Astrocyte (in vitro differentiated cells and primary cell): ENCODE data around the gene MRGPRG. TPM values are rescaled to one million over a fixed set of nuclear protein-coding genes. Genes with fewer than 3 reads are reported as not detected.

ENCODE experiments used
- DNase-seq: peaks from one replicate; pipeline ENCODE4 v3.0.0-alpha.2; 2010; ENCODE audit warnings: low read depth
- FAIRE-seq: peaks from 2 replicates; lab custom pipeline; 2011; peaks lifted over from hg19 to GRCh38; lab: Jason Lieb, UNC
- H2AFZ ChIP-seq: 2 replicates; pipeline ENCODE4 v1.6.0; 2012; ENCODE audit warnings: low read depth, low read length, inconsistent platforms
- H3K27ac ChIP-seq: 2 replicates; pipeline ENCODE4 v1.5.1; 2011; ENCODE audit warnings: low read depth, low read length, inconsistent platforms
- H3K27me3 ChIP-seq: 2 replicates; pipeline ENCODE4 v1.6.0; 2011; ENCODE audit warnings: low read length, inconsistent platforms; ENCODE audit not compliant: insufficient read depth
- H3K36me3 ChIP-seq: 2 replicates; pipeline ENCODE4 v1.5.1; 2011; ENCODE audit warnings: low read length, inconsistent platforms; ENCODE audit not compliant: insufficient read depth
- H3K4me1 ChIP-seq: 2 replicates; pipeline ENCODE4 v1.5.1; 2011; ENCODE audit warnings: low read length, inconsistent platforms; ENCODE audit not compliant: insufficient read depth
- H3K4me2 ChIP-seq: 2 replicates; pipeline ENCODE4 v1.6.0; 2012; ENCODE audit warnings: low read length, inconsistent platforms
- H3K4me3 ChIP-seq: 2 replicates; pipeline ENCODE4 v1.5.1; 2011; ENCODE audit warnings: low read depth, mild to moderate bottlenecking, low read length, inconsistent platforms; ENCODE audit not compliant: insufficient read depth
- H3K79me2 ChIP-seq: 2 replicates; pipeline ENCODE4 v1.6.0; 2012; ENCODE audit warnings: mild to moderate bottlenecking, low read length, inconsistent platforms; ENCODE audit not compliant: insufficient read depth
- H3K9ac ChIP-seq: 2 replicates; pipeline ENCODE4 v1.6.0; 2012; ENCODE audit warnings: mild to moderate bottlenecking, low read length, inconsistent platforms
- H3K9me3 ChIP-seq: 2 replicates; pipeline ENCODE4 v1.5.1; 2012; ENCODE audit warnings: low read depth, mild to moderate bottlenecking, low read length, inconsistent platforms; ENCODE audit not compliant: insufficient read depth
- H4K20me1 ChIP-seq: 2 replicates; pipeline ENCODE4 v1.6.0; 2012; ENCODE audit warnings: low read length, inconsistent platforms; ENCODE audit not compliant: insufficient read depth
- H3K27ac Mint-ChIP-seq: one replicate; pipeline ENCODE4 v1.8.0; 2021; ENCODE audit warnings: mild to moderate bottlenecking, mixed read lengths; ENCODE audit not compliant: unreplicated experiment
- H3K27me3 Mint-ChIP-seq: one replicate; pipeline ENCODE4 v1.8.0; 2021; ENCODE audit warnings: low read depth, mixed read lengths; ENCODE audit not compliant: unreplicated experiment
- H3K36me3 Mint-ChIP-seq: one replicate; pipeline ENCODE4 v1.8.0; 2021; ENCODE audit warnings: low read depth, mixed read lengths; ENCODE audit not compliant: unreplicated experiment
- H3K4me1 Mint-ChIP-seq: one replicate; pipeline ENCODE4 v1.8.0; 2021; ENCODE audit warnings: low read depth, mixed read lengths; ENCODE audit not compliant: unreplicated experiment
- H3K4me3 Mint-ChIP-seq: one replicate; pipeline ENCODE4 v1.8.0; 2021; ENCODE audit warnings: mild to moderate bottlenecking, moderate library complexity, mixed read lengths; ENCODE audit not compliant: unreplicated experiment
- H3K9me3 Mint-ChIP-seq: one replicate; pipeline ENCODE4 v1.8.0; 2021; ENCODE audit warnings: mild to moderate bottlenecking, mixed read lengths; ENCODE audit not compliant: unreplicated experiment
- EZH2 ChIP-seq: IDR thresholded peaks from 2 replicates; pipeline ENCODE4 v1.6.1; 2012; ENCODE audit warnings: mild to moderate bottlenecking, low read length, inconsistent platforms; ENCODE audit not compliant: insufficient read depth
- total RNA-seq: library from RNA; stranded (reverse); gene quantifications from 2 replicates; pipeline ENCODE4 v1.2.1, GENCODE V29; 2021
- TF ChIP-seq, protein P1 (sequence below): IDR thresholded peaks from 2 replicates; pipeline ENCODE4 v1.5.1; 2011; ENCODE audit warnings: low read depth, mild to moderate bottlenecking, inconsistent platforms, low read length, moderate library complexity; ENCODE audit not compliant: insufficient read depth

Gene MRGPRG
- total RNA-seq, 1 donor from 2014 or later: not detected

DNA sequence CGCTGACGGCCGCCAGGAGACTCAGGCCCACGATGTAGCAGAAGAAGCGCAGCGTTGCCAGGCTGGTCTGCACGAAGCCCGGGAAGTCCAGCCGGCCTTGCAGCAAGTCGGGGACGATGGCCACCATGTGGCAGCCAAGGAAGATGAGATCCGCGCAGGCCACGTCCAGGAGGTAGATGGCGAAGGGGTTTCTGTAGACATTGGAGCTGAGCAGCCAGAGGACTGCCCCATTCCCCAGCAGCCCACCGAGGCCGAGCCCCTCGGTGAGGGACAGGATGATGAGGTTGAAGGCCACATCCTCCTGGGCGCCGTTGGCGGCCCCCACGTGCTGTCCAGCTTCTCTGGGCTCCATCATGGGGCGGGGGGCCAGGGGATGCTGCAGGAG is 9.8 kb upstream of the MRGPRG start:
- Histone ChIP-seq H3K27me3 (no peaks in the 10 kb centered on the region), H3K4me3 (no peak overlapping the region), H2AFZ (no peak overlapping the region), H3K4me1 (no peaks in the 10 kb centered on the region), H3K9me3 (peaks cover 2% of the 10 kb centered on the region), H3K79me2 (no peaks in the 10 kb centered on the region), H3K36me3 (no peaks in the 10 kb centered on the region), H3K9ac (no peak overlapping the region), H3K4me2 (no peak overlapping the region), H4K20me1 (no peaks in the 10 kb centered on the region), H3K27ac (no peak overlapping the region)
- Mint-ChIP-seq H3K4me1 (peaks cover 11% of the 10 kb centered on the region), H3K27me3 (peaks cover 27% of the 10 kb centered on the region), H3K36me3 (no peaks in the 10 kb centered on the region), H3K4me3 (no peak overlapping the region), H3K9me3 (no peaks in the 10 kb centered on the region), H3K27ac (no peak overlapping the region)
- DNase-seq: no peak
- no peak for FAIRE-seq
- TF ChIP-seq, protein P1, sequence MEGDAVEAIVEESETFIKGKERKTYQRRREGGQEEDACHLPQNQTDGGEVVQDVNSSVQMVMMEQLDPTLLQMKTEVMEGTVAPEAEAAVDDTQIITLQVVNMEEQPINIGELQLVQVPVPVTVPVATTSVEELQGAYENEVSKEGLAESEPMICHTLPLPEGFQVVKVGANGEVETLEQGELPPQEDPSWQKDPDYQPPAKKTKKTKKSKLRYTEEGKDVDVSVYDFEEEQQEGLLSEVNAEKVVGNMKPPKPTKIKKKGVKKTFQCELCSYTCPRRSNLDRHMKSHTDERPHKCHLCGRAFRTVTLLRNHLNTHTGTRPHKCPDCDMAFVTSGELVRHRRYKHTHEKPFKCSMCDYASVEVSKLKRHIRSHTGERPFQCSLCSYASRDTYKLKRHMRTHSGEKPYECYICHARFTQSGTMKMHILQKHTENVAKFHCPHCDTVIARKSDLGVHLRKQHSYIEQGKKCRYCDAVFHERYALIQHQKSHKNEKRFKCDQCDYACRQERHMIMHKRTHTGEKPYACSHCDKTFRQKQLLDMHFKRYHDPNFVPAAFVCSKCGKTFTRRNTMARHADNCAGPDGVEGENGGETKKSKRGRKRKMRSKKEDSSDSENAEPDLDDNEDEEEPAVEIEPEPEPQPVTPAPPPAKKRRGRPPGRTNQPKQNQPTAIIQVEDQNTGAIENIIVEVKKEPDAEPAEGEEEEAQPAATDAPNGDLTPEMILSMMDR: no peak
- no peak for TF ChIP-seq EZH2

DNA sequence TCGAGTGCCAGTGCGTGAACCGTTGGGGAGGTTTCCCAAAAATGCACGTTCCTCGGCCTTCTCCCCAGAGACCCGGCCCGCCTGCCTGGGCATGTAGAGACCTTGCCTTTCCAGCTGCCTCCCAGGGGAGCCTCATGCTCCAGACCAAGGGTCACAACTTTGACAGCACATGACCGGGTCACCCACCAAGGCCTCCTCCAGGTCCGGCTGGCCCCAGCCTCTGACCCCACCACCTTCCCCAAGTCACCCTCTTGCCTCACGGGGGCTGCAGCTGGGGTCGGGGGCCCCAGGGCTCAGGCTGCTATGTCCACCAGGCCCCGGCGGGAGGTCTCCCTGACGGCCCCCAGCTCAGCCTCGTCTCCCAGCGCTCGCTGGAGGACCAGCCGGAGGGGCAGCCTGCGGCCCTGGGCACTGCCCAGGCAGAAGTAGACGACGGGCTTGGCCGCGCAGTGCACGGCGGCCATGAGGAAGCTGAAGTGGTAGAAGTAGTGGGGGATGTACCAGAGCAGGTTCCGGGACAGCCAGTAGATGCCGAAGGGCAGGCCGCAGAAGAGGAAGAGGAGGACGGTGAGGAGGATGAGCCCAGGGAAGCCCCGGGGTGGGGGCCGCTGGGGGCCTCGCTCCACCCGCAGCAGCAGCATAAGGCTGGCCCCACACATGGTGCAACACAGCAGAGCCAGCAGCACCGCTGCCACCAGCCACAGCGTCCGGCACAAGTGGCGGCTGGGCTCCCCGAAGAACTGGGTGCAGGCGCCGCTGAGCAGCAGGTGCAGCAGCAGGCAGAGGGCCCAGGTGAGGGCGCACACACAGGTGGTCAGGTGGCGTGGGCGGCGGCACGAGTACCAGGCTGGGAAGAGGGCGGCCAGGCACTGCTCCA is 9.2 kb upstream of the MRGPRG start:
- H3K27me3 ChIP-seq: no peaks in the 10 kb centered on the region
- no peaks in the 10 kb centered on the region for H3K36me3 Mint-ChIP-seq
- H3K4me3 Mint-ChIP-seq: no peak overlapping the region
- no peak overlapping the region for H3K27ac ChIP-seq
- no peak overlapping the region for H3K4me3 ChIP-seq
- peaks cover 11% of the 10 kb centered on the region for H3K4me1 Mint-ChIP-seq
- no peaks in the 10 kb centered on the region for H3K79me2 ChIP-seq
- no peaks in the 10 kb centered on the region for H4K20me1 ChIP-seq
- TF ChIP-seq, protein P1: no peak
- no peak for TF ChIP-seq EZH2
- DNase-seq: no peak
- no peaks in the 10 kb centered on the region for H3K4me1 ChIP-seq
- no peaks in the 10 kb centered on the region for H3K9me3 Mint-ChIP-seq
- H3K27ac Mint-ChIP-seq: no peak overlapping the region
- FAIRE-seq: no peak
- H3K9ac ChIP-seq: no peak overlapping the region
- H3K36me3 ChIP-seq: no peaks in the 10 kb centered on the region
- no peak overlapping the region for H2AFZ ChIP-seq
- no peak overlapping the region for H3K4me2 ChIP-seq
- H3K27me3 Mint-ChIP-seq: peaks cover 26% of the 10 kb centered on the region
- no peaks in the 10 kb centered on the region for H3K9me3 ChIP-seq
